Mesodermal cell (in vitro differentiated cells): ENCODE data around the gene FGR. TPM values are rescaled to one million over a fixed set of nuclear protein-coding genes. Genes with fewer than 3 reads are reported as not detected.
"Not testable (repeated sequence)": the region's sequence is repeated elsewhere in the genome, so short reads cannot be mapped to it uniquely, and the experiment has no call there.

Experiments used
- H3K27ac ChIP-seq: 2 replicates; pipeline ENCODE4 v1.7.0; 2013; ENCODE audit warnings: mild to moderate bottlenecking, low read depth, low read length, moderate library complexity; ENCODE audit not compliant: severe bottlenecking
- H3K36me3 ChIP-seq: 2 replicates; pipeline ENCODE4 v1.7.1; 2013; ENCODE audit warnings: mild to moderate bottlenecking, low read length, moderate library complexity; ENCODE audit not compliant: control insufficient read depth, insufficient read depth
- H3K4me1 ChIP-seq: one replicate; pipeline ENCODE4 v1.7.1; 2013; ENCODE audit warnings: mild to moderate bottlenecking, low read length; ENCODE audit not compliant: insufficient read depth, control insufficient read depth, poor library complexity, severe bottlenecking
- H3K4me3 ChIP-seq: 2 replicates; pipeline ENCODE4 v1.7.0; 2013; ENCODE audit warnings: low read length, control low read depth, mild to moderate bottlenecking; ENCODE audit not compliant: insufficient read depth, poor library complexity, severe bottlenecking; ENCODE audit errors: extremely low read depth
- H3K9me3 ChIP-seq: 2 replicates; pipeline ENCODE4 v1.7.1; 2013; ENCODE audit warnings: mild to moderate bottlenecking, low read length, moderate library complexity; ENCODE audit not compliant: control insufficient read depth
- WGBS, 2 experiments: methylation state at CpG; one replicate each; pipeline ENCODE4 v1.1.5; 2013; ENCODE audit warnings: missing lambda C conversion rate in 2 of 2; ENCODE audit not compliant: insufficient coverage in 2 of 2; 5-methylcytosine and 5-hydroxymethylcytosine counted together
- polyA plus RNA-seq, 2 experiments: library from polyadenylated mRNA; stranded (reverse); fragments of 50-300 nt; gene quantifications; one replicate each; pipeline ENCODE4 v1.2.3, GENCODE V29; 2013

Gene FGR
- polyA plus RNA-seq (2013, experiment 1 of 2): not detected
- polyA plus RNA-seq (2013, experiment 2 of 2): not detected

DNA sequence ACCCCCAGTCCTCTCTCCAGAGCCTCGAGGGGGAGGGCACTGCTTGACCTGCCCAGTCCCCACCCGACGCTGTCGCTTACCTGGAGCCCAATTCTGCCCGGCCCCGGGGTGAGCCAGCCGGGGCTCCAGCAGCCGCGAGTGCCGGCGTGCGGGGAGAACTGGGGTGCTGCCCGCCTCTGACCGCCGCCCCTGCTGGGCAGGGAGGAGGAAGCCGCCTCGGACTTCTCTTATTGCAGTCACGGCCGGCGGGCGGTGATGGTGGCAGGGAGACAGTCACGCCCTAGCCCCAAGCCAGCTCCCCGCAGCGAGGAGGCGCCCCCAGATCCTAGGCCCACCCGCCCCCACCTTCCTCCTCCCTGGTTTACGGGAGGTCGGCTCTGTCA, at the start of gene FGR:
TSS of gene FGR (minus strand) at position 201 of the 383 bp plus-strand sequence. CDS start 11,269 bp downstream, outside the sequence.
- no peak within 1 kb of the TSS for H3K27ac ChIP-seq
- WGBS, 2 experiments: 85 to 89% methylated on average over 15 to 22 of the region's 28 CpGs
- peak within 1 kb of the TSS; percentile 31 for H3K4me3 ChIP-seq
- H3K4me1 ChIP-seq: peaks cover 4% of the 10 kb centered on the region
- no peaks in the 10 kb centered on the region for H3K9me3 ChIP-seq
- no peaks in the 10 kb centered on the region for H3K36me3 ChIP-seq

- Histone ChIP-seq H3K4me1 (peaks cover 2% of the 10 kb centered on the region), H3K36me3 (no peaks in the 10 kb centered on the region), H3K27ac (no peak overlapping the region), H3K9me3 (peaks cover 19% of the 10 kb centered on the region), H3K4me3 (no peak overlapping the region)
- 73 to 86% methylated on average over 1 to 2 of the region's 2 CpGs for WGBS, 2 experiments
Observed at GRCh38 chr1:27684176-27684575, 49.2 kb upstream of the FGR start.

DNA sequence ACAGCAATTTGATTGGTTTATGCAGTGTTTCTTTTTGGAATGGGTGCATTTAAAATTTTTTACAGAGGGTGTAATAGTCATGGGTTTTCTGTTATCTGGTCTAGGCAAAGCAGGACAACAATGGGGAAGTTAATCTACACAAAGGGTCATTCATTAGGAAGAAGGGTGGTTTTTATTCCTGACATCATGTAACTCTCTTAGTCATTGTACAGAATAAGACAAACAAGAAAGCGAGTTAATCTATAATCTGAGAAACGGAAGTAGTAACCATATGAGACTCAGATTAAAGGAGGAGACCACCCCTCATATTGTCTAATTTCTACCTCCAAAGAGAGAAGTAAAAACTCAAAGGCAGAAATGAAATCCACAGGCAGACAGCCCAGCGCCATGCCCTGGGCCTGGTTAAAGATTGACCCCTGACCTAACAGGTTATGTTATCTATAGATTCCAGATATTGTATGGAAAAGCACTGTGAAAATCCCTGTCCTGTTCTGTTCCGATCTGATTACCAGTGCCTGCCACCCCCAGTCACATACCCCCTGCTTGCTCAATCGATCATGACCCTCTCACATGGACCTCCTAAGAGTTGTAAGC, 47.5 kb upstream of the FGR start:
- peaks cover 19% of the 10 kb centered on the region for H3K9me3 ChIP-seq
- WGBS, 2 experiments: 86 to 100% methylated on average over 1 of the region's 5 CpGs
- H3K27ac ChIP-seq: no peak overlapping the region
- no peaks in the 10 kb centered on the region for H3K4me1 ChIP-seq
- no peaks in the 10 kb centered on the region for H3K36me3 ChIP-seq
- no peak overlapping the region for H3K4me3 ChIP-seq

DNA sequence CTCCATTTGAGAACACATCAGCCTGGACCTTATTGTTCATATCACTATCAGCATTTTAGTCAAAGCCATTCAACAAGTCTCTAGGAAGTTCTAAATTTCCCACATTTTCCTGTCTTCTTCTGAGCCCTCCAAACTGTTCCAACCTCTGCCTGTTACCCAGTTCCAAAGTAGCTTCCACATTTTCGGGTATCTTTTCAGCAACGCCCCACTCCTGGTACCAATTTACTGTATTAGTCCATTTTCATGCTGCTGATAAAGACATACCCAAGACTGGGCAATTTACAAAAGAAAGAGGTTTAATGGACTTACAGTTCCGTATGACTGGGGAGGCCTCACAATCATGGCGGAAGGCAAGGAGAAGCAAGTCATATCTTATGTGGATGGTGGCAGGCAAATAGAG, 46.6 kb upstream of the FGR start:
- H3K27ac ChIP-seq, H3K4me1 ChIP-seq, H3K36me3 ChIP-seq, H3K4me3 ChIP-seq: not testable (repeated sequence)
- WGBS, 2 experiments: 94 to 100% methylated on average over 3 of the region's 4 CpGs
- H3K9me3 ChIP-seq: peaks cover 19% of the 10 kb centered on the region

DNA sequence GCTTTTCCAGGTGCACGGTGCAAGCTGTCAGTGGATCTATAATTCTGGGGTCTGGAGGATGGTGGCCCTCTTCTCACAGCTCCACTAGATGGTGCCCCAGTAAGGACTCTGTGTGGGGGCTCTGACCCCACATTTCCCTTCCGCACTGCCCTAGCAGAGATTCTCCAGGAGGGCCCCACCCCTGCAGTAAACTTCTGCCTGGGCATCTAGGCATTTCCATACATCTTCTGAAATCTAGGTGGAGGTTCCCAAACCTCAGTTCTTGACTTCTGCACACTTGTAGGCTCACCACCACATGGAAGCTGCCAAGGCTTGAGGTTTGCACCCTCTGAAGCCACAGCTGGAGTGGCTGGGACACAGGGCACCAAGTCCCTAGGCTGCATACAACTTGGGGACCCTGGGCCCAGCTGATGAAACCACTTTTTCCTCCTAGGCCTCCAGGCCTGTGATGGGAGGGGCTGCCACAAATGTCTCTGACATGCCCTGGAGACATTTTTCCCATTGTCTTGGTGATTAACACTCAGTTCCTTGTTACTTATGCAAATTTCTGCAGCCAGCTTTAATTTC, 45.3 kb upstream of the FGR start:
- WGBS, 2 experiments: 88% methylated on average over 2 of the region's 2 CpGs; no CpG with 5 or more reads in 1 of the 2 experiments
- not testable (repeated sequence) for H3K4me1 ChIP-seq, H3K36me3 ChIP-seq, H3K4me3 ChIP-seq, H3K27ac ChIP-seq
- H3K9me3 ChIP-seq: peaks cover 19% of the 10 kb centered on the region

GRCh38 chr1:27678747-27679146, 43.8 kb upstream of the FGR start:
- Histone ChIP-seq H3K4me3 (no peak overlapping the region), H3K36me3 (no peaks in the 10 kb centered on the region), H3K27ac (no peak overlapping the region), H3K9me3 (peaks cover 19% of the 10 kb centered on the region), H3K4me1 (no peaks in the 10 kb centered on the region)

GRCh38 chr1:27676410-27676809, 41.4 kb upstream of the FGR start:
- peaks cover 12% of the 10 kb centered on the region for H3K9me3 ChIP-seq
- H3K36me3 ChIP-seq: no peaks in the 10 kb centered on the region
- H3K27ac ChIP-seq: no peak overlapping the region
- H3K4me1 ChIP-seq: peaks cover 6% of the 10 kb centered on the region
- H3K4me3 ChIP-seq: no peak overlapping the region
- no CpG with 5 or more reads among the region's 1 CpG for WGBS, 2 experiments

DNA sequence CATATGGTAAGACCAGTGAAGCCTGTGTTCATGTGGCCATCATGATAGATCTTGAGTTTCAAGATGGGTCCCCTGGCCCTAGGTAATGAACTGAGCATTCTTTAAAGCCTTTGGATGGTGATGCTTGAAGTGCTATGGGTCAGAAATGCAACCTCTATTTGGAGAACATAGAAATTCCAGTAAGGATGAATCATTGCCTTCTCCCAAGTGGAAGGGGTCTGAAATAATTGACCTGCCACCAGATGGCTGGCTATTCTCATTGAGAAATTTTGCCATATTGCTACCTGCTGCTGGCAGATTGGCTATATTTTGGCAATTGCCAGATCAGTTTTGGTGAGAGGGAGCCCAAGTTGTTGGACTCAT, 37.7 kb upstream of the FGR start:
- H3K27ac ChIP-seq: peak overlapping the region; percentile 92
- no peaks in the 10 kb centered on the region for H3K36me3 ChIP-seq
- H3K9me3 ChIP-seq: no peaks in the 10 kb centered on the region
- peaks cover 6% of the 10 kb centered on the region for H3K4me1 ChIP-seq
- H3K4me3 ChIP-seq: peak overlapping the region; percentile 30

GRCh38 chr1:27671964-27672749, 37.2 kb upstream of the FGR start, which contains the start of gene IFI6:
Gene IFI6, minus strand, starts transcription at chr1:27672192. Its CDS starts 2,878 bp downstream, at chr1:27669314.
- Histone ChIP-seq H3K4me3 (peak within 1 kb of the TSS; percentile 30), H3K27ac (peak within 1 kb of the TSS; percentile 92), H3K9me3 (no peaks in the 10 kb centered on the region), H3K36me3 (no peaks in the 10 kb centered on the region), H3K4me1 (peaks cover 6% of the 10 kb centered on the region)
- WGBS, 2 experiments: 6 to 9% methylated on average over 10 of the region's 10 CpGs

DNA sequence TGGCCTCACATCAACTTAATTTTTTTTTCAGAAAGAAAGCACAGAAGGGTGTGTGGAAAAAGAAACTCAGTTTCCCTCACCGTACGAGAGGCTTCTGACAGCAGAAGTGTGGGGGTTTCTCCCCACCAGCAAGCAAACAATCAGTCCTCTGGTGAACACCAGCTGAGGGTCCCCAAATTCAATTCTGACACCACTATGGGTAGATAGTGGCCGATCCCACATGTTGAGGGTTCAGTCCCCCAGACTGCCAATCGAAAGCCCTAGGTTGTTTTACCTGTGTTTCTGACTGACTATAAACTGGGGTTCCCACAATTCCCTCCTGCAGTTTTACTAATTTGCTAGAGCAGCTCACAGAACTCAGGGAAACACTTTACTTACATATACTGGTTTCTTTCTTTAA, 34.9 kb upstream of the FGR start:
- Histone ChIP-seq H3K27ac (no peak overlapping the region), H3K4me3 (no peak overlapping the region), H3K4me1 (peaks cover 9% of the 10 kb centered on the region), H3K36me3 (no peaks in the 10 kb centered on the region), H3K9me3 (no peaks in the 10 kb centered on the region)
- 85 to 91% methylated on average over 2 to 4 of the region's 4 CpGs for WGBS, 2 experiments
